IMR-90 (cell line): ENCODE measurements around the gene SLAMF9. TPM values are rescaled to one million over a fixed set of nuclear protein-coding genes. Genes with fewer than 3 reads are reported as not detected.

Experiments
- ATAC-seq: fragments of 200-7000 bp; cut with Tn5 transposase; 2 replicates; pipeline ENCODE4 v1.9.1; 2020; ENCODE audit warnings: low read depth, mild to moderate bottlenecking, moderate library complexity
- BruUV-seq: library from RNA; stranded (reverse); fragments of 400-500 nt; replicated peaks from 2 replicates; lab custom pipeline; 2021; lab: Mats Ljungman, UMichigan
- CTCF ChIA-PET: fragments of 300-600 bp; formaldehyde crosslinking; extraction: SDS; loops from one replicate; lab custom pipeline; 2021; ENCODE audit warnings: antibody characterized with exemption; lab: Yijun Ruan, JAX
- POLR2A ChIA-PET: fragments of 300-600 bp; sonication (Branson Sonifier 250); formaldehyde crosslinking; loops from one replicate; lab custom pipeline; 2022; ENCODE audit warnings: antibody characterized with exemption; ENCODE audit not compliant: unreplicated experiment; lab: Charles Lee
- DNase-seq: peaks from one replicate; pipeline ENCODE4 v3.0.0; 2013
- H2AFZ ChIP-seq: replicated peaks from 2 replicates; pipeline ENCODE3; 2013; ENCODE audit warnings: low read length, mild to moderate bottlenecking; ENCODE audit not compliant: poor library complexity
- H2AK5ac ChIP-seq: 2 replicates; pipeline ENCODE4 v1.6.1; 2013; ENCODE audit warnings: low read depth, low read length, inconsistent platforms
- H2AK9ac ChIP-seq: replicated peaks from 2 replicates; pipeline ENCODE3; 2013; ENCODE audit warnings: mild to moderate bottlenecking, low read depth, low read length, moderate library complexity; ENCODE audit not compliant: poor library complexity
- H2BK120ac ChIP-seq: 2 replicates; pipeline ENCODE4 v1.6.1; 2013; ENCODE audit warnings: low read depth, low read length, inconsistent platforms
- H2BK15ac ChIP-seq: 3 replicates; pipeline ENCODE4 v1.6.1; 2013; ENCODE audit warnings: low read depth, low read length, inconsistent platforms
- H2BK20ac ChIP-seq: 2 replicates; pipeline ENCODE4 v1.6.1; 2013; ENCODE audit warnings: low read depth, mild to moderate bottlenecking, inconsistent platforms, low read length, moderate library complexity
- H2BK5ac ChIP-seq: 2 replicates; pipeline ENCODE4 v1.6.1; 2013; ENCODE audit warnings: mild to moderate bottlenecking, low read depth, low read length, inconsistent platforms; ENCODE audit not compliant: poor library complexity, severe bottlenecking
- H3K14ac ChIP-seq: replicated peaks from 2 replicates; pipeline ENCODE4 v1.6.1; 2013; ENCODE audit warnings: low read depth, low read length, inconsistent platforms
- H3K18ac ChIP-seq: 2 replicates; pipeline ENCODE4 v1.6.1; 2013; ENCODE audit warnings: low read depth, low read length, control low read depth
- H3K23ac ChIP-seq: 2 replicates; pipeline ENCODE4 v1.6.1; 2013; ENCODE audit warnings: low read depth, low read length, inconsistent platforms
- H3K27ac ChIP-seq: 2 replicates; pipeline ENCODE4 v1.5.1; 2013; ENCODE audit warnings: mild to moderate bottlenecking, control low read depth, low read length; ENCODE audit not compliant: insufficient read depth
- H3K27me3 ChIP-seq: 2 replicates; pipeline ENCODE4 v1.6.1; 2013; ENCODE audit warnings: low read length; ENCODE audit not compliant: control insufficient read depth, insufficient read depth
- H3K36me3 ChIP-seq: 2 replicates; pipeline ENCODE4 v1.6.1; 2013; ENCODE audit warnings: low read length, mixed read lengths; ENCODE audit not compliant: control insufficient read depth, insufficient read depth
- H3K4ac ChIP-seq: 2 replicates; pipeline ENCODE4 v1.6.1; 2013; ENCODE audit warnings: low read depth, low read length, inconsistent platforms
- H3K4me1 ChIP-seq: 2 replicates; pipeline ENCODE4 v1.6.1; 2013; ENCODE audit warnings: low read length, mixed read lengths; ENCODE audit not compliant: control insufficient read depth, insufficient read depth
- H3K4me2 ChIP-seq: 2 replicates; pipeline ENCODE4 v1.6.1; 2013; ENCODE audit warnings: low read depth, mild to moderate bottlenecking, control low read depth, low read length, moderate library complexity
- H3K4me3 ChIP-seq: 2 replicates; pipeline ENCODE4 v1.5.1; 2013; ENCODE audit warnings: low read depth, mild to moderate bottlenecking, control low read depth, low read length, moderate library complexity; ENCODE audit not compliant: insufficient read depth
- H3K56ac ChIP-seq: 2 replicates; pipeline ENCODE4 v1.6.1; 2013; ENCODE audit warnings: low read length, inconsistent platforms; ENCODE audit not compliant: insufficient read depth; ENCODE audit errors: extremely low read depth
- H3K79me1 ChIP-seq, 2 experiments: 2 replicates each; pipeline ENCODE4 v1.6.1; 2013; ENCODE audit warnings: low read length in 2 of 2, inconsistent platforms in 1 of 2, low read depth in 1 of 2
- H3K9ac ChIP-seq: 2 replicates; pipeline ENCODE4 v1.6.1; 2013; ENCODE audit warnings: low read depth, low read length, control low read depth
- H3K9me1 ChIP-seq: 2 replicates; pipeline ENCODE4 v1.6.1; 2013; ENCODE audit warnings: low read length, inconsistent platforms; ENCODE audit not compliant: insufficient read depth
- H3K9me3 ChIP-seq: 2 replicates; pipeline ENCODE4 v1.6.1; 2013; ENCODE audit warnings: low read length; ENCODE audit not compliant: control insufficient read depth, insufficient read depth
- H4K20me1 ChIP-seq: 2 replicates; pipeline ENCODE4 v1.6.1; 2013; ENCODE audit warnings: low read length, inconsistent platforms; ENCODE audit not compliant: insufficient read depth
- H4K5ac ChIP-seq: 2 replicates; pipeline ENCODE4 v1.6.1; 2013; ENCODE audit warnings: mild to moderate bottlenecking, low read depth, low read length, control low read depth
- H4K8ac ChIP-seq, 2 experiments: 2 replicates each; pipeline ENCODE4 v1.6.1; 2013; ENCODE audit warnings: low read depth in 2 of 2, low read length in 2 of 2, control low read depth in 1 of 2, inconsistent platforms in 1 of 2
- H4K91ac ChIP-seq: 2 replicates; pipeline ENCODE4 v1.6.1; 2013; ENCODE audit warnings: low read depth, low read length, inconsistent platforms; ENCODE audit not compliant: insufficient read depth
- MAFK ChIP-seq: IDR thresholded peaks from 2 replicates; pipeline ENCODE4 v1.6.1; 2012; ENCODE audit warnings: low read depth, low read length, improper control_type of control experiment
- MAZ ChIP-seq: IDR thresholded peaks from 2 replicates; pipeline ENCODE4 v1.6.1; 2012; ENCODE audit warnings: low read depth, mild to moderate bottlenecking, low read length, improper control_type of control experiment, moderate library complexity, borderline replicate concordance
- RFX5 ChIP-seq: IDR thresholded peaks from 2 replicates; pipeline ENCODE4 v1.8.0; 2012; ENCODE audit warnings: low read depth, mild to moderate bottlenecking, low read length, moderate library complexity
- WGBS, 2 experiments: methylation state at CpG; one replicate each; pipeline versions ENCODE4 v1.1.5 to v1.1.7; 2013; ENCODE audit warnings: missing lambda C conversion rate in 2 of 2; ENCODE audit not compliant: insufficient read length in 1 of 2; ENCODE audit errors: extremely low coverage in 2 of 2; 5-methylcytosine and 5-hydroxymethylcytosine counted together
- dilution Hi-C: fragments of 300-500 bp; cut with HindIII; formaldehyde crosslinking; loops from one replicate; pipeline ENCODE4 v1.14.3; 2018; ENCODE audit warnings: low sequenced_read_pairs; ENCODE audit not compliant: unreplicated experiment
- in situ Hi-C: fragments of 300-500 bp; cut with MboI; formaldehyde crosslinking; loops from 3 replicates; pipeline ENCODE4 v1.14.3; 2019; ENCODE audit warnings: low sequenced_read_pairs, inconsistent platforms, mixed read lengths
- intact Hi-C: fragments of 100-400 bp; cut with micrococcal nuclease; formaldehyde crosslinking; loops from 2 replicates; pipeline ENCODE4 v1.10.0; 2022
- polyA plus RNA-seq, 3 experiments: library from polyadenylated mRNA; depleted of rRNA; stranded (reverse); fragments of >200 nt; gene quantifications; 2 replicates each; pipeline ENCODE4 v1.2.3, GENCODE V29; 2012; ENCODE audit warnings: low replicate concordance in 1 of 3
- total RNA-seq: library from RNA; depleted of rRNA; stranded (reverse); fragments of >200 nt; gene quantifications from 2 replicates; pipeline ENCODE4 v1.2.3, GENCODE V29; 2012

SLAMF9 gene
- total and polyA plus RNA-seq, 2 of the 4 experiments (the other 2 are of a cell fraction): 0.18 to 0.67 TPM

DNA sequence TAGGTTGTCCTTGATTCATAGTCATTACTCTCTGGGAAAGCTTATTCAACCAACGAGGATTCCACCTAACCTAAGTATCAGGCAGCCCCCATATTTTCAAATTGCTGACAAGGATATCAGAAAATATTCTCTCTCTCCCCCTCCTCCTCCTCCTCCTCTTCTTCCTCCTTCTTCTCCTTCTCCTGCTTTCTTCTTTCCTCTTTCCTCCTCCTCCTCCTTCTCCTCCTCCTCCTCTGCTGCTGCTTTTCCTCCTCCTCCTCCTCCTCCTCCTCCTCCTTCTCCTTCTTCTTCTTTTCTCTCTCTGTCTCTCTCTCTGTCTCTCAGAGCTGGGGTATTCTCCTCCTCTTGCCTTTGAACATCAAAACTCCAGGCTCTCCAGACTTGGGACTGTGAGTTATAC is 6.1 kb downstream of the SLAMF9 start:
- Histone ChIP-seq H2BK15ac (no peak overlapping the region), H3K9ac (no peak overlapping the region), H2AK9ac (no peak overlapping the region), H3K9me1 (no peaks in the 10 kb centered on the region), H3K18ac (no peak overlapping the region), H4K91ac (no peak overlapping the region), H3K36me3 (no peaks in the 10 kb centered on the region), H3K27me3 (peaks cover 42% of the 10 kb centered on the region), H3K56ac (no peak overlapping the region), H3K4me1 (no peaks in the 10 kb centered on the region; the same call in 1 of the 2 replicates), H4K8ac (no peak overlapping the region), H3K4me3 (no peak overlapping the region), H3K4me2 (no peak overlapping the region), H2AK5ac (no peak overlapping the region), H3K4ac (no peak overlapping the region), H3K23ac (no peak overlapping the region), H2BK5ac (no peak overlapping the region), H3K9me3 (no peaks in the 10 kb centered on the region), H3K14ac (no peak overlapping the region), H2BK120ac (no peak overlapping the region), H3K79me1 (no peaks in the 10 kb centered on the region), H2AFZ (no peak overlapping the region), H2BK20ac (no peak overlapping the region), H4K20me1 (no peaks in the 10 kb centered on the region), H3K27ac (no peak overlapping the region), H4K5ac (no peak overlapping the region)
- in situ Hi-C loops (no loop called here), dilution Hi-C loops (no loop called here), intact Hi-C loops (loop anchor here (10.0 kb wide), 1 partner anchor 427 kb away; no protein-coding TSS in a partner anchor)
- TF ChIP-seq MAZ: no peak
- no peak for TF ChIP-seq RFX5
- no peak for TF ChIP-seq MAFK
- BruUV-seq: no TSS peak
- POLR2A ChIA-PET: no interaction called here
- no CpG with 5 or more reads among the region's 1 CpG for WGBS, 2 experiments
- no peak for ATAC-seq
- DNase-seq: no peak
- CTCF ChIA-PET: no interaction called here
